DMS153 (cell line): ENCODE measurements around the gene STAB1.
"Not testable (repeated sequence)": the region's sequence is repeated elsewhere in the genome, so short reads cannot be mapped to it uniquely, and the experiment has no call there.

Experiments used
- DNase-seq: peaks from one replicate; lab custom pipeline; 2025; lab: John Stamatoyannopoulos, UW

The STAB1 gene

DNA sequence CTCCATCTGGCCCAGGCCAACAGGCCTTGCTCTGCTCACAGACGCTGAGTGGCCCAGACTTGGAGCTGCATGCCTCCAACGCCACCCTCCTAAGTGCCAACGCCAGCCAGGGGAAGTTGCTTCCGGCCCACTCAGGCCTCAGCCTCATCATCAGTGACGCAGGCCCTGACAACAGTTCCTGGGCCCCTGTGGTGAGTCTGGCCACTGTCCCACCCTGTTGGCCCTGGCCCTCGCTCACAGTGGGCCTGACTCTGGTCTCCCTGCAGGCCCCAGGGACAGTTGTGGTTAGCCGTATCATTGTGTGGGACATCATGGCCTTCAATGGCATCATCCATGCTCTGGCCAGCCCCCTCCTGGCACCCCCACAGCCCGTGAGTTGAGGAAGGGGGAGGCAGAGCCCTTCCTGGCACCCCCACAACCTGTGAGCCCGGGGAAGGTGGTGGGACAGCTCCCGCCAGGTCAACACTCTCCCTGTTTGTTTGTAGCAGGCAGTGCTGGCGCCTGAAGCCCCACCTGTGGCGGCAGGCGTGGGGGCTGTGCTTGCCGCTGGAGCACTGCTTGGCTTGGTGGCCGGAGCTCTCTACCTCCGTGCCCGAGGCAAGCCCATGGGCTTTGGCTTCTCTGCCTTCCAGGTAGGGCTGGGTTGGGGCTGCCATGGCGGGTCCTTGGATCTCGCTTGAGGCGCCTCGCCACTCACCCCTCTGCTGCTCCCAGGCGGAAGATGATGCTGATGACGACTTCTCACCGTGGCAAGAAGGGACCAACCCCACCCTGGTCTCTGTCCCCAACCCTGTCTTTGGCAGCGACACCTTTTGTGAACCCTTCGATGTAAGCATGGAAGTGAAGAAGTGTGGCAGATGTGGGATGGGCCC lies 28.5 kb downstream of the STAB1 start:
- DNase-seq: no peak

DNA sequence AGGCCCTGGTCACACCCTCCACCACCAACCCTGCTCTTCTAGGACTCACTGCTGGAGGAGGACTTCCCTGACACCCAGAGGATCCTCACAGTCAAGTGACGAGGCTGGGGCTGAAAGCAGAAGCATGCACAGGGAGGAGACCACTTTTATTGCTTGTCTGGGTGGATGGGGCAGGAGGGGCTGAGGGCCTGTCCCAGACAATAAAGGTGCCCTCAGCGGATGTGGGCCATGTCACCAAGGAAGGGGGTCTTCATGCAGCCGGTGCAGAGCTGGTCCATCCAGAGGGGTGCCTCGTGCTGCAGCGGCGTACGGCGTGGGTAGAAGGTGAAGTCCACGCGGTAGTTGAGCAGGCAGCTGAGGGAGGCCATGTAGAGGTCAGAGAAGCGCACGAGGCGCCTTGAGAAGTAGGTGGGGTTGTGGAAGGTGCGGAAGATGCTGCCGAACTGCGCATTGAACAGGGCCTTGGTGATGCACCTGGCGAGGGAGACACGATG lies 29.2 kb downstream of the STAB1 start:
- no peak for DNase-seq

DNA sequence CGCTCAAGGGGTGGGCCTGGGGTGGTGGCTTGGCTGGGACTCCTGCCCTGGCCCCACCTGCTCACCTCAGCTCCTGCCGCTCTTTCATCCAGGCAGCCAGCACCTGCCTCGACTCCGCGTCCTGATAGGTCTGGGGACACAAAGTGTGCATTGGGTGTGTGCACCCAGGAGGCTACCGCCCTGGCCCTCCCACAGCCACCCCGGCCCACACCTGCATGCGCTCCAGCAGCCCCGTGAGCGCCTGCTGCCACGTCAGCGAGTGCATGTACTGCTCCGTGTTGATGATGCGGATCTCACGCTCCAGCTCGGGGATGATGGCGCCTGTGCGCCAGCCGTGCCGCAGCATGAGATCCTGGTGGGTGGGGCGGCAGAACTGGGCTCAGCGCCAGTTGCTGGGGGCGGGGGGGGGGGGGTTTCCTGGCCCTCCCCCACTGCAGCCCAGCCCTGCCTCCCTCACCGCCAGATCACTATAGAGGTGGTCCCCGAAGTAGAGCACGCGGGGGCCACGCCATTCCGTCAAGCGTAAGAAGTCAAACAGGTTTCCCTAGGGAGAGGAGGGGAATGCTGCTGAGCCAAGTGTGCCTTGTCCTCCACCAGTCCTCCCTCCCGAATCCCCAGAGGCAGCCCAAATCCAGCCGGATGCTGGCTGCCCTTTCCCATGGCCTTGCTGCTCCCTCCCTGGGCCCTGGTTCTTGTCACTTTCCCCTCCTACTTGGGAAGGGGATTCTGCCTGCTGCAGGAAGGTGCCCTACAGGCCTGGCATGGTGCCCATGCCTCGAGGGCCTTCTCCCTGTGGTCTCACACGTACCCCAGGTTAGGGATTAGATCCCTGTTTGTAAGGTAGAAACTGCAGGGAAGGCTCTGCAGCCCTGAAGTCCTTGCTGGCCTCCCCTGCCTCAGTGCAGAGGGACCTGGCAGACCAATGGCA lies 29.9 kb downstream of the STAB1 start:
- peak; percentile 1 for DNase-seq

DNA sequence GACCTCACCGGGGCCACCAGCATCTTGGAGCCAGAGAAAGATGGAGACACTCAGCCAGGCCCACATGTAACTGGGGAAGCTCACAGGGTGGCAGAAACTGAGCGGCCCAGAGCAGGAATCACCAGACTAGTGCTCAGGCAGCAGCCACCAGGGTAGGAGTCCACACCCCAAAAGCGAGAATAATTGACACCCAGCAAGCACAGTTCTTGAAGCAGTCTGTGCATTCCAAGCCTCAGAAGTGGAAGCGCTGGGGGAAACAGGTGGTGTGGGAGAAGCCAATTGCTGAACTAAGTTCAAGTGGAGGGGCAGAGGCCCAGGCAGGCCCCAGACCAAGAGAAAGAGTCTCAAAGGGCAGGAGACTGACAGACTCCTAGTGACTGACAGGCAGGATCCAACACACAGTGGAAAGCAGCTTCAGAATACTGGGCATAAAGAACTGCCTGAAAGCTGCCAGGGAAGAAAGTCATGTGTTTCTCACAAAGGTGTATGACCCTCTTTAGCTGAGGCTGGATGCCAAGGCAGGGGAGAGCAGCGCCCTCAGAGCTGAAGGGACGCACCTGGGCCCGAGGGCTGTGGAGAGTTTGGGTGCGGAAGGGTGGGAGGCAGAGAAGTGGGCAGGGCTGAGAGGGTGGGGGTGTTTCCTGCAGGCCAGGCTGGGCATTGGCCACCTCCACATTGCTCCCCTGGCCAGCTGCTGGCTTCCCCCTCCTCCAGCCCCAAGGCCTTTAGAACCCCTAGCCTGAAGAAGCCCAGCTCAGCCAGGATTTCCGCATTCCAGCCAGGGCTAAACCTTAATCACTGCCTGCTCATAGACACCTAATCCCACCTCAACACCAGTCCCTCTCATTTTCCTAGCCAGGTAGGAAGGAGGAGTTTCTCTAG lies 30.8 kb downstream of the STAB1 start:
- no peak for DNase-seq

DNA sequence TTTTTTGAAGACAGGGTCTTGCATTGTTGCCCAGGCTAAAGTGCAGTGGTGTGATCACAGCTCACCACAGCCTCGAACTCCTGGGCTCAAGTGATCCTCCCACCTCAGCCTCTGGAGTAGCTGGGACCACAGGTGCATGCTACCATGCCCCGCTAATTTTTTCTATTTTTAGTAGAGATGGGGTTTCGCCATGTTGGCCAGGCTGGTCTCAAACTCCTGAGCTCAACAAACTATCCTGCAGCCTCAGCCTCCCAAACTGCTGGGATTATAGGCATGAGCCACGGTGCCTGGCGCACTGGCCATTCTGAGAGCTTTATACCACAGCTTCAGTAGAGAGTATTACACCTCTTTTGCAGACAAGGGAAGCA lies 31.5 kb downstream of the STAB1 start:
- DNase-seq: not testable (repeated sequence)

DNA sequence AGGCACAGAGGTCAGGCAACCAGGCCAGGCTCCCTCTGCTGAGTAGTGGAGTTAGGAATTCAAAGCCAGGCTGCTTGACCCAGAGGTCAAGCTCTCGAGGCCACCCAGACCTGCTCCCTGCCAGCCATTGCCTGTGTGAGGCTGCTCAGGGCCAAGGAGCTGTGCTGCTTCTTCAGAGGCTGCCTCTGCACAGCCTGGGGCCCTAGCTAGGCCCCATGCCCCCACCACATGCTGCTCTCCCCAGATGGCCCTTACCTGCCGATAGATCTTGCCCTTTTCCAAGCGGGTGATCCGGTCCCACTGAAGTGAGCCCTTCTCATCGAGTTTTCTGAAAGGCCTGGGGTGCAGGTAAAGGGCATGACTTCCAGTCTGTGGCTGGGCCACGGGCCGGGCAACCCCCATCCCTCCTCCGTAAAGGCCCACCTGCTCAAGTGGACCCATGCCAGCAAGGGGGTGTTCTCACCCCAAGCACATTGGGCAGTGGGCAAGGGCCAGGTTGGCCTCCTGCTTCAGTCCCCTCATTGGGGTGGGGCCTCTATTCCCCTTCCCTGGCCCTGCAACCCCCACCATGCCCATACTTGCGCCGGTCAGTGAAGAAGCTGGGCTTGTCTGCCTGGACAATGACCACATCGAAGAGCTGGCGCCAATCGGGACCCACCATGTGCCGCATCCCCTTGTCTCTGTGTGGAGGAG lies 32.0 kb downstream of the STAB1 start:
- DNase-seq: no peak

DNA sequence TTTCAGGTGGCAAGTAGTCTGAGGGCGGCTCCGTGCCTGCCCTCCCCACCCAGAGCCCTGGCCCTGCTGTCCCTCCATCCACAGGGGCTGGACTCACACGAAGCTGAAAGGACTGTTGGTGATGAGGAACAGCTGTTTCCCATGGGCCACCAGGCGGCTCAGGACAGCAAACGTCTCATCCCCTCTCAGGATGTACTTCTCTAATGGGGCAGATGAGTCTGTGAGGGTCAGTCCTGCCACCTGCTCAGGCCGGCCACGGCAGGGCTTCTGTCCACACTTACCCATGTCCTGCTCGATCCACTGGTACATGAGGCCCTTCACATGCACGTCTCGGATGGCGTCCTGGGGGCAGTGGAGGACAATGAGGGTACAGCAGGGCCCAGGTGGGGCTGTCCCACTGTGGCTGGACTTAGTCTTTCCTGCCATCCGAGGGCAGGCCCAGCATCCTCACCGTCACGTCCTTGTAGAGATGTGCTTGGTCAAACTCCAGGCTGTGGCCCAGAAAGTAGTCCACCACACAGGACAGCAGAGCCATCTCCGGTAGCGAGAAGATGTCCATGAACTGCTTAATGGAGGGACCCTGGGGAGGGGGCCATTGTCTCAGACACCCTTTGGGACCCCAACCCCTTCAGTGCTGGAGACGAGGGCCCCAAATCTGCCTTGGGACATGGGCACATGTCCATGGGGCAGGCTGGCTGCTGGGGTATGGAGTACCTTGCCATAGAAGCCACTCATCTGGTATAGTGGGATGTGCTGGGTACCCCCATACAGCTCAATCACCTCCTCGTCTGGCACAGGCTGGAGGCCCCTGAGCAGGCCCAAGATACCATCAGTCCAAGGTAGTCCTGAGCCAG lies 32.8 kb downstream of the STAB1 start:
- no peak for DNase-seq

DNA sequence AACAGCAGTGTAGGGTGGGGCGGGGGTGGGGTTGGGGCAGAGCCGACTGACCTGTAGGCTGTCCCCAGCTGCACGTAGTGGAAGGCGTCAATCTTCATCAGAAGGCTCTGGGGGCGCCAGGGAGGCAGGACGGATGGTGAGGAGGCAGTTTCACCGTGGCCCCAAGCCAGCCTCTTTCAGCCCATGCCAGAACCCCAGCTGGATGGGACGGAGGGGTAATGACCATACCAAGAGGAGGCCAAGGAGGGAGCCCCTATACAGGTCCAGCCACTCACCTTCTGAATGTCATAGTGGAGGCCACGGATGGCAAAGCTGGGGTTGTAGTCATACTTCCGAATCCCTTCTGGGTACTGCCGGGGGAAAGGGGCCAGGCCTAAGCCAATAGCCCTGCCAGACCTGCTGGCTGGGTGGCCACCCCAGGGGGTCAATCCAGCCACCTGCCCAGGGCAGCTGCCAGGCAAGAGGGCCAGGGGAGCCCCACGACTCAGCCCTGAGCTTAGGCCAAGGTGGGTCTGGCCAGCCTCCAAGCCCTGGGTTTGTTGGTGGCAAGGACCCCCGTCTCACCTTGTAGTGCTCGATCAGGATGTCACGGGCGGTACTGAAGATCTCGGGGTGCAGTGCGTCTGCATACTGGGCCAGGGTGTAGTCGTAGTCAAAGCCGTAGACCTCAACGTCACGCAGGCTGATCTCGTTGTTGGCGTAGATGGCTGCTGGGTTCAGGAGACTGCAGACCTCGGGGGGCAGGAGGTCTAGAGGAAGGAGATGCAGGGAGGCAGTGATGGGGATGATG lies 33.6 kb downstream of the STAB1 start:
- DNase-seq: no peak

DNA sequence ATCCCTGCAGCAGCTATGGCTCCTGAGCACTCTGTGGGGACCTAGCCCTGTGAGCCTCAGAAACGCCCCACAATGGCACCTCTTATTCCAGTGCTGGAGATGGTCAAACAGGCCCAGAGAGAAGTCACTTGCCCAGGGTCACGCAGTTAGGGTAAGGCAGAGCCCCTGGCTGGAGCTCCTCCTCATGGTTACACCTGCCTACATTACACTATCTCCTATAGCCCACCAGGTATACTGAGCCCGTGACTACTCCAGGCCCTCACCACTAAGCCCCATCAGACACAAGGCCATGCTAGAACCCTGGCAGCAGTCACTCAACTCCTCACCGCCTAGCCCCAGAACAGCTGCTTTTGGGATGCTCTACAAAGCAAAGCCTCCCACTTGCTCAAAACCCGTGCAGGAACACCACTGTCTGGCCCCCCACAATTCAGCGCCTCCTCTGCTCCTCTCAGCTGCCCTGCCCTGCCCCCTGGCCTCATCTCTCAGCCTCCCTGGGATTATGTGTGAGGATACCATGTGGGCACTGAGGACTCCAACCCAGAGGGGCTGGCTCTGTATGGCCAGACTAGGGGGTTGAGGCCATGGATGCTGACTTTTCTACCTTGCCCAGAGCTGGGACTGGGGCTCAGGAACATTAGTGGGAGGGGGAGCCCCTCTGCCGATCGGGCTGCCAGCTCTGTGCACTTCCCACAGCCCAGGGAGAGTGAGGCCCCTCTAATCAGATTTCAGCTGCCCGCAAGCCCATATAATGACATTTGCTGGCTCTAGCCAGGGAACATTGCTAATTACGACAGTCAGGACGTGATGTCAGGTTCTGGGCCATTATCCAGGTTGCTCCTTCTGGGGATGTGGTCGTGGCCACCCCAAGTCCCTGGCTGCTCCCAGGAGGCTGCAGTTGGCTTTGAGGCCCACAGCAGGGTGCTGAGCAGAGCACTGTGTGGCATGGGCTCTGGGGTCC lies 34.5 kb downstream of the STAB1 start:
- DNase-seq: no peak

DNA sequence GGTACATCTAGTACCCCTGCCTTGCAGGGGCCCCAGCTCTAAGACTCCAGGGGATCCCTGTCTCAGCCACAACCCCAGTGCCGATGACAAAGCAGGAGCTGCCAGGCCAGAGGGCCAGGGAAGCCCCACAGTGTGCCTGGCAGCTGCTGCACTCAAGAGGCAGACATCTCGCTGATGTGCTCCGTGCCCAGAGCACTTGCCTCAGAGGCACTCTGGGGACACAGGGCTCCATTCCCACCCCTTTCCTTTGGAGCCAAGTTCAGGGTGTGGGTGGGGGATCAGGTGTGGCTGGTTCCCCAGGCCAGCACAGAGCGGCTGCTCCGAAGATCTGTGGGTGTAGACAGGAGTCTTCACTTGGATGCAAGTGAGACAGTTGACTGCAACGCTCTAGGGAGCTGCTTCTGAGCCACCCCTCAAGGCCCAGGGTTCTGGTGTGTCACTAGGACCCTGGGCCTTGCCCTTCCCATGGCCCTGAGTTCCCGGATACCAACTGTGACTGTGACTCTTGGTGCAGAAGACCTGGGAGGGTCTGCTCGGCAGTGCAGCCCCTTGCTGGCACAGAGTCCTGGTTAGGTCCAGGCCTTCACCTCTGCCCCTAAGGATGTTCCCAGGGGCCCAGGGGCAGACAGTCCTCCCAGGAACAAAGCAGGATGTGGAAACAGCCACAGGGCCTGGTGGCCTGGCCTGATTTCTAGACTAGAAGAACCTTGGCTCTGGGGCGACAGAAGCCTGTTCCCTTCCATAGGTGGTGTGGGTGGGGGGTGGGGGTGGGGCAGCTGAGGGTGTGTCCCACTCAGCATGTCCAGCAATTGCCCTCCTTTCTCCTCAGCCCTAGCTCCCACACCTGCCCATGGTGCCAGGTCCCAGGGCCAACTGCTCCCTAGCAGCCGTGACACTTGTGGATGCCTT lies 36.0 kb downstream of the STAB1 start:
- no peak for DNase-seq

DNA sequence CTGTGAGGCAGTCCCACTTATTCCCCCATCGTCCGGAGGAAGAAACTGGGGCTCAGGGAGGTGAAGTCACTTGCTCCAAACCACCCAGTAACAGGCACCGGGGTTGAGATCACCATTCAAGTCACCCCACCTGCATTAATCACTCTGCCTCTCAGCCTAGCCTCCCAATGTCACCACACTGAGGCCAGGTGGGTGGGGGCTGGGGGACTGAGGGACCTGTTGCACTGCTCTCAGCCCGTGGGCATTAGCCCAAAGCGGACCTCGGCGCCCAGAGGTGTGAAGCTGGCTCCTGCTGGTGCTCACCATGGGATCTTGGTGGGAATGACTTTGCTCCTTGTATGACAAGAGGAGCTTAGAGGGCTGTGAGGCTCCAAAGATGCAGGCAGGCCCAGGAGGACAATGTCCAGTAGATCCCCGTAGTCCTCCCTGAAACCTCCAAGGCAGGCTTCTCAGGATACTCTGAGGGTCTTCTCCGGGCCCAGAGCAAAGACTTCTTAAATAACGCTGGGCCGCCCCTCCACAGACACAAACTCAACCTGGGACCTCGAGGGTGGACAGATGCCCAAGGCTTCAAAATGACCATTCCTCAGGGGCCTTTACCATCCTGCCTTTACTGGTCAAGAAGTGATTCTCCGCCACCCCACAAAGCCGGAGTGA lies 36.9 kb downstream of the STAB1 start:
- no peak for DNase-seq

DNA sequence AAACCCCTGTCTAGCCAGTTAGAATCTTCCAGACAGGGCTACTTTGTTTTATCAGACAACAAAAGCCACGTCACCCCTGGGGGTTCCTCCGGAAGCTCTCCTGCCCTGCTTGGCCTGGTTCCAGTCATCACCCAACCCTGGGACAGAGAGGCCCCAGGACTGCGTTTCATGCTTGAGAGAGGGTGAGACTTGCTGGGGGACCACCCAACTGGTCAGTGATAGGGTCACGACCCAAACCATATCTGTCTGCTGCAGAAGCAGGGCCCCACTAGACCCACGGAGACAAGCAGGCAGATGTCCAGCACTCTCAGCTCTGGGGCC lies 37.3 kb downstream of the STAB1 start:
- no peak for DNase-seq

DNA sequence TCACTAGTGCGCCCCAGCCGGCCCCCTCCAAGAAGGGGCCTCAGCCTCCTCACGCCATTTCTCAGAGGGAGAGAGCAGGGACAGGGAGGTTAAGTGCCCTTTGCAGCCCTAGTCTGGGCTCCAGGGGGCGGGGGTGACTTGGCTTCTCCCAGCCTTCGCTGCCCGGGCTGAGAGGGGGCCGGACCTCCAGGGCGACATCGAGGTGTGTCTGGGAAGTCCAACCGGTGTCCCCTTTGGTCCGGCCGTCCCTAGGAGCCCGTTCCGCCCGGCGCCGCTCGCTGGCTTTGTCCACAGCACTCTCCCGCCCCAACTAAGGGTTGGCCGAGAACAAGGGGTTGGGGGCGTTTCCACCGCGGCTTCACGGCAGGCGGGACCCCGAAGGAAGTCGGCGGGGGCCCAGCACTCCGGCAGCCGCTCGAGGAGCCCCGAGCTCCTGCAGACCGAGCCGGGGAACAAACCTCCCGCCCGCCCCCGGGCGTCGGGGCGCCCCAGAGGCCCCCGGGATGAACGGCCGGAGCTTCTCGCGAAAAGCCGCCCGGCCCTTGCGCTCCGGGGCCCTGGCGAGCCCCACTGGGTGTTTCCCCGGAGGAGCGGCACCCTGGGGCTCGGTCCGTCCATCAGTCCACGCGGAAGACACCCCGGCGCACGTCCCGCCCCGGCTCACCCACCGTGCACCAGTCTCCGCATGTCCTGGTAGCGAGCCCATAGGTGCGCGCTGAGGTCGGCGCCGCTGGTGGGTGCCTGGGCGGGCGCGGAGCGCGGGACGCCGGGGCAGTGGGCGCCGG lies 37.9 kb downstream of the STAB1 start:
- DNase-seq: no peak

DNA sequence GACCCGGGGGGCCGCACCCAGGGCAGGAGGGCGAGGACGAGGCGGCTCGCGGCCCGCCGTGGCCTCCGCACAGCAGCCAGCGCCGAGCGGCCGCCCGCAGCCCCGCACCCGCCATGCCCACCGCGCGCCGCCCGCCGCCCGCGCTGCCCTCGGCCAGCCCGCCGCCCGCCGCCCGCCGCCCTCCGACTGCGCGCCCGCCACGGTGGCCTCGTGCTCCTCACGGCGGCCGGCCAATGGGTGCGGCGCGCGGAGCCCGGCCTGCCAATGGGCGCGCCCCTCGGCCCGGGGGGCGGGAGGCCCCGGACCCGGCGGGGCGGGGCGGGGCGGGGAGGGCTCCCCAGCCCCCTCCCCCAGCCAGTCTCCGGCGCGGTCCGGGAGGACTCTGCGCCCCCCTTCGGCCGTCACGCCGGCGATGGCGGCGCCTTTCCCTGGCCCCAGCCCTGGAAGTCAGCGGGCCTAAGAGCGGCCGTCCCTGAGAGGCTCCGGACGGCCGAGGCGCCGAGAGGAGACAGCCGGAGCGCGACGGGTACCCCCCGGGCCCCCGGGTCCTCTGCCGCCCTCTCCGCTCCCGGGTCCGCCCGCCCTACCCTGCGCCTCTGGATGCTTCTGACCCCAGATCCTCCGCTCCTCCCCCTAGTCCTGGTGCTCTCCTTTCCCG lies 38.6 kb downstream of the STAB1 start, which contains the start of gene NT5DC2:
Gene NT5DC2 (minus strand): TSS at position 235 of the 658 bp plus-strand sequence. CDS start 120 bp downstream, at position 115.
- peak; percentile 19 for DNase-seq
